Right forelimb (tissue), 1 donor: ENCODE data around the gene DYNC2LI1.

Source experiments
- DNase-seq: peaks from one replicate; pipeline ENCODE4 v3.0.0-alpha.2; 2018

Gene DYNC2LI1

GRCh38 chr2:43764086-43764705 lies 9.6 kb upstream of the DYNC2LI1 start:
- no peak for DNase-seq

- no peak for DNase-seq
These were observed 7.8 kb upstream of the DYNC2LI1 start for GRCh38 chr2:43766006-43766405.

- DNase-seq: no peak
These were observed 778 bp downstream of the DYNC2LI1 start for GRCh38 chr2:43774617-43775016.

- no peak for DNase-seq
These were observed 2.5 kb downstream of the DYNC2LI1 start for GRCh38 chr2:43776324-43776723.

GRCh38 chr2:43777306-43777926 lies 3.6 kb downstream of the DYNC2LI1 start:
- no peak for DNase-seq

GRCh38 chr2:43778233-43778632 lies 4.4 kb downstream of the DYNC2LI1 start:
- no peak for DNase-seq

GRCh38 chr2:43787895-43788294 lies 14.1 kb downstream of the DYNC2LI1 start:
- DNase-seq: no peak

- no peak for DNase-seq
These were observed 14.8 kb downstream of the DYNC2LI1 start for GRCh38 chr2:43788646-43789045.

GRCh38 chr2:43790147-43790546 lies 16.3 kb downstream of the DYNC2LI1 start:
- DNase-seq: no peak

GRCh38 chr2:43791035-43791765 lies 17.4 kb downstream of the DYNC2LI1 start:
- DNase-seq: no peak

GRCh38 chr2:43792653-43793052 lies 18.8 kb downstream of the DYNC2LI1 start:
- DNase-seq: no peak

- no peak for DNase-seq
These were observed 21.1 kb downstream of the DYNC2LI1 start for GRCh38 chr2:43794956-43795355.

GRCh38 chr2:43796206-43796605 lies 22.4 kb downstream of the DYNC2LI1 start:
- DNase-seq: no peak

- DNase-seq: no peak
These were observed 24.5 kb downstream of the DYNC2LI1 start for GRCh38 chr2:43798300-43798699.

- DNase-seq: no peak
These were observed 27.1 kb downstream of the DYNC2LI1 start for GRCh38 chr2:43800894-43801293.

- DNase-seq: no peak
These were observed 28.3 kb downstream of the DYNC2LI1 start for GRCh38 chr2:43802135-43802534.

- DNase-seq: no peak
These were observed 29.3 kb downstream of the DYNC2LI1 start for GRCh38 chr2:43803113-43803512.

- no peak for DNase-seq
These were observed 32.8 kb downstream of the DYNC2LI1 start for GRCh38 chr2:43806719-43807031.

- DNase-seq: no peak
These were observed 36.6 kb downstream of the DYNC2LI1 start for GRCh38 chr2:43810452-43810851.

GRCh38 chr2:43810888-43811287 lies 37.0 kb downstream of the DYNC2LI1 start:
- DNase-seq: no peak

- DNase-seq: no peak
These were observed 38.2 kb downstream of the DYNC2LI1 start for GRCh38 chr2:43812006-43812405.

GRCh38 chr2:43812947-43813346 lies 39.1 kb downstream of the DYNC2LI1 start:
- no peak for DNase-seq

GRCh38 chr2:43814711-43815110 lies 40.9 kb downstream of the DYNC2LI1 start:
- no peak for DNase-seq

- no peak for DNase-seq
These were observed 44.9 kb downstream of the DYNC2LI1 start for GRCh38 chr2:43818761-43819160.
